ENCODE measurements around the gene NCAPH2. TPM values are rescaled to one million over a fixed set of nuclear protein-coding genes. Genes with fewer than 3 reads are reported as not detected.

NCAPH2 gene
- total and polyA plus RNA-seq, 12 donors: 13.8 to 90.5 (median 32.6) TPM

DNA sequence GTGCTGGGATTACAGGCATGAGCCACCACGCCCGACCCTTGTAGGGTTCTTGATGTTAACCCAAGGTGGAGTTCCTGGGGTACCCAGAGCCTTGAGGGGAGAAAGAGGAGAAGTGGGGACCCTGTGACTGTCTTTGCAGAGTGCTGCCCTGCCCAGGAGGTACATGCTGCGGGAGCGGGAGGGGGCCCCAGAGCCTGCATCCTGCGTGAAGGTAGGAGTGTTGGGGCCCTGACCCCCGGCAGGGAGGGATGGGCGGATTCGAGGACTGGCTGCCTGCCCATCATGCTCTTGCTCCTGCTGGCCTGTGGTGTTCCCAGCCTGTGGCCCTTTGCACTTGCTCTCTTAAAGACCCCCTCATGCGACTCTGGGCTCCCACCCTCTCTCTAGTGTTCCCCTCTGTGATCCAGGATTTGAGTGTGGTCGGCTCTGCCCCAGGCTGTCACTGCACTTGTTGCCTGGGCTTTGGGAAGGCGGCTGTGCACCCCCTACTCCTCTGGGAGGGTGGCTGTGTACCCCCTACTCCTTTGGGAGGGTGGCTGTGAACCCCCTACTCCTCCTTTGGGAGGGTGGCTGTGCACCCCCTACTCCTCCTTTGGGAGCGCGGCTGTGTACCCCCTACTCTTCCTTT is 12.9 kb downstream of the NCAPH2 start:
- Histone ChIP-seq H3K9me3 (replicated peaks in 1 of 3) (no peaks in the 10 kb centered on the region), H3K27ac (no peak overlapping the region), H3K36me3 (replicated peaks in 1 of 2) (peaks cover 0 to 54% of the 10 kb centered on the region in 2 donors), H3K4me3 (no peak overlapping the region), H3K27me3 (no peaks in the 10 kb centered on the region), H3K4me1 (replicated peaks in 1 of 2) (peaks cover 11 to 13% of the 10 kb centered on the region in 2 donors)
- 91 to 98% (median 94%) methylated on average over 5 to 13 of the region's 13 CpGs for WGBS, 4 donors
- TF ChIP-seq, protein P1, sequence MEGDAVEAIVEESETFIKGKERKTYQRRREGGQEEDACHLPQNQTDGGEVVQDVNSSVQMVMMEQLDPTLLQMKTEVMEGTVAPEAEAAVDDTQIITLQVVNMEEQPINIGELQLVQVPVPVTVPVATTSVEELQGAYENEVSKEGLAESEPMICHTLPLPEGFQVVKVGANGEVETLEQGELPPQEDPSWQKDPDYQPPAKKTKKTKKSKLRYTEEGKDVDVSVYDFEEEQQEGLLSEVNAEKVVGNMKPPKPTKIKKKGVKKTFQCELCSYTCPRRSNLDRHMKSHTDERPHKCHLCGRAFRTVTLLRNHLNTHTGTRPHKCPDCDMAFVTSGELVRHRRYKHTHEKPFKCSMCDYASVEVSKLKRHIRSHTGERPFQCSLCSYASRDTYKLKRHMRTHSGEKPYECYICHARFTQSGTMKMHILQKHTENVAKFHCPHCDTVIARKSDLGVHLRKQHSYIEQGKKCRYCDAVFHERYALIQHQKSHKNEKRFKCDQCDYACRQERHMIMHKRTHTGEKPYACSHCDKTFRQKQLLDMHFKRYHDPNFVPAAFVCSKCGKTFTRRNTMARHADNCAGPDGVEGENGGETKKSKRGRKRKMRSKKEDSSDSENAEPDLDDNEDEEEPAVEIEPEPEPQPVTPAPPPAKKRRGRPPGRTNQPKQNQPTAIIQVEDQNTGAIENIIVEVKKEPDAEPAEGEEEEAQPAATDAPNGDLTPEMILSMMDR (IDR thresholded peaks at IDR 0.05): no peak
- TF ChIP-seq POLR2A (IDR thresholded peaks at IDR 0.05): no peak
- peak in 1 of 7 donors; percentile 15 for DNase-seq
- intact Hi-C loops (cut with DNase I): no loop called here

DNA sequence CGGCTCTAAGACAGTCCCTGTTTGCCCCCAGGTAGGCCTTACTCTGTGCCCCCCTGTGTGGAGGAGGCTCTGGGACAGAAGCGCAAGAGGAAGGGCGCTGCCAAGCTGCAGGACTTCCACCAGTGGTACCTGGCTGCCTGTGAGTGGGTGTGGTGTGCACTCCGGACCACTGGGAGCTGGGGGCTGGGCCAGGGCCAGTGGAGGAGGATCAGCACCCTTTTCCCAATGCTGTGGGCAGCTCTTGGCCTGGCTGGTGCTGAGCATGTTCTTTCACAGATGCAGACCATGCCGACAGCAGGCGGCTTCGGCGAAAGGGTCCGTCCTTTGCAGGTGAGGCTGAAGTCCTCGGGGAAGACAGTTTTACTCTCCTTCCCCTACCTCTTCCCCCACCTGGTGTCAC is 13.7 kb downstream of the NCAPH2 start:
- DNase-seq: no peak
- Histone ChIP-seq H3K36me3 (replicated peaks in 1 of 2) (peaks cover 0 to 54% of the 10 kb centered on the region in 2 donors), H3K27ac (no peak overlapping the region), H3K27me3 (no peaks in the 10 kb centered on the region), H3K4me3 (no peak overlapping the region), H3K9me3 (replicated peaks in 1 of 3) (no peaks in the 10 kb centered on the region), H3K4me1 (replicated peaks in 1 of 2) (peaks cover 18 to 20% of the 10 kb centered on the region in 2 donors)
- intact Hi-C loops (cut with DNase I): no loop called here
- no peak for TF ChIP-seq POLR2A (IDR thresholded peaks at IDR 0.05)
- TF ChIP-seq, protein P1 (IDR thresholded peaks at IDR 0.05): no peak
- WGBS, 4 donors: 89 to 100% (median 93%) methylated on average over 1 to 10 of the region's 10 CpGs

DNA sequence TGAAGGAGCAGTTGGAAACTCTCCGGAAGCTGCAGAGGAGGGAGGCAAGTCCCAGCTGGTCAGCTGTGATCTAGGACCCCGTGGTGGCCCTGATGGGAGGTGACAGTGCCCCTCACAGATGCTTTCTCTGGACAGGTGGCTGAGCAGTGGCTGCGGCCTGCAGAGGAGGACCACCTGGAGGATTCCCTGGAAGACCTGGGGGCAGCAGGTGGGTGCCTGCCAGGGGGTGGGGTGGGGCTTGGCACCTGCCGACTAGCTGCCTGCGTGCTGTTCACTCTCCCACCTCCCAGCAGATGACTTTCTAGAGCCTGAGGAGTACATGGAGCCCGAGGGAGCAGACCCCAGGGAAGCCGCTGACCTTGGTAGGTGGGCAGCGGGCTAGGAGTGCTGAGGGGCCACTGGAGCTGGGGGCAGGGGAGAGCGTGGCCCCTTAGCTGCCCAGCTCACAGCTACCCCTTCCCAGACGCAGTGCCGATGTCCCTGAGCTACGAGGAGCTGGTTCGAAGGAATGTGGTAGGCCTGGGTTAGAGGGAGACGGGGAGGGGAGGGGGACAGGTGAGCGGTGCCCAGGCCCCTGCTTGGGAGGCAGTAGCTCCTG is 14.3 kb downstream of the NCAPH2 start:
- peaks cover 0 to 54% of the 10 kb centered on the region in 2 donors for H3K36me3 ChIP-seq (replicated peaks in 1 of 2)
- intact Hi-C loops (cut with DNase I): no loop called here
- H3K4me3 ChIP-seq: no peak overlapping the region
- H3K4me1 ChIP-seq (replicated peaks in 1 of 2): peaks cover 20 to 23% of the 10 kb centered on the region in 2 donors
- TF ChIP-seq, protein P1 (IDR thresholded peaks at IDR 0.05): no peak
- no peak for TF ChIP-seq POLR2A (IDR thresholded peaks at IDR 0.05)
- DNase-seq: peak in 1 of 7 donors; percentile 15
- 82 to 97% (median 89%) methylated on average over 3 to 15 of the region's 15 CpGs for WGBS, 4 donors
- no peak overlapping the region for H3K27ac ChIP-seq
- H3K27me3 ChIP-seq: no peaks in the 10 kb centered on the region
- no peaks in the 10 kb centered on the region for H3K9me3 ChIP-seq (replicated peaks in 1 of 3)

DNA sequence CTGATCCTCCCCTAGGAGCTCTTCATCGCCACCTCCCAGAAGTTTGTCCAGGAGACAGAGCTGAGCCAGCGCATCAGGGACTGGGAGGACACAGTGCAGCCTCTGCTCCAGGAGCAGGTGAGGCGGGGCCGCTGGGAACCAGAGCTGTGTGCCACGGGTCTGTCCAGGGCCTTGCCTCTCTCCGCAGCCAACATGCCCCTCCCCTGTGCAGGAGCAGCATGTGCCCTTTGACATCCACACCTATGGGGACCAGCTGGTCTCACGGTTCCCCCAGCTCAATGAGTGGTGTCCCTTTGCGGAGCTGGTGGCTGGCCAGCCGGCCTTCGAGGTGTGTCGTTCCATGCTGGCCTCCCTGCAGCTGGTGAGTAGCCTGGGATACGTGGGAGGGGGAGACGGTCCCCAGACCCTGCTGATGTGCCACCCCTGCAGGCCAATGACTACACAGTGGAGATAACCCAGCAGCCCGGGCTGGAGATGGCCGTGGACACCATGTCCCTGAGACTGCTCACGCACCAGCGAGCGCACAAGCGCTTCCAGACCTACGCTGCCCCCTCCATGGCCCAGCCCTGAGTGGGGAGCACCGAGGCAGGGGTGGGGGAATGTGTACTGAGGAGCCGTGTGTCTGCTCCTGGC is 14.9 kb downstream of the NCAPH2 start:
- peak in 1 of 7 donors; percentile 21 for DNase-seq
- Histone ChIP-seq H3K4me3 (no peak overlapping the region), H3K27me3 (no peaks in the 10 kb centered on the region), H3K9me3 (replicated peaks in 1 of 3) (no peaks in the 10 kb centered on the region), H3K36me3 (replicated peaks in 1 of 2) (peaks cover 0 to 47% of the 10 kb centered on the region in 2 donors), H3K4me1 (replicated peaks in 1 of 2) (peaks cover 20 to 23% of the 10 kb centered on the region in 2 donors), H3K27ac (no peak overlapping the region)
- 78 to 92% (median 88%) methylated on average over 10 to 22 of the region's 22 CpGs for WGBS, 4 donors
- intact Hi-C loops (cut with DNase I): no loop called here
- TF ChIP-seq POLR2A (IDR thresholded peaks at IDR 0.05): no peak
- TF ChIP-seq, protein P1 (IDR thresholded peaks at IDR 0.05): no peak
